ENCODE results near the gene NONO.

GRCh38 chrX:71269801-71270395 is 13.5 kb upstream of the NONO start:
- TF ChIP-seq CTCF (conservative IDR thresholded peaks at IDR 0.05) (no peak), ZFX (IDR thresholded peaks at IDR 0.05) (no peak)

Data from C4-2B (cell line).